ENCODE measurements around the gene RTN4.

RTN4 gene

GRCh38 chr2:55019526-55020258 is 30.6 kb downstream of the RTN4 start:
- DNase-seq (ENCODE audit: extremely low read depth, low read depth): no peak
- no peak for TF ChIP-seq CTCF (IDR thresholded peaks at IDR 0.05; ENCODE audit: low read depth, low read length)

GRCh38 chr2:55018619-55019018 is 31.6 kb downstream of the RTN4 start:
- DNase-seq (ENCODE audit: extremely low read depth, low read depth): no peak
- TF ChIP-seq CTCF (IDR thresholded peaks at IDR 0.05; ENCODE audit: low read depth, low read length): no peak

- no peak for DNase-seq (ENCODE audit: extremely low read depth, low read depth)
- TF ChIP-seq CTCF (IDR thresholded peaks at IDR 0.05; ENCODE audit: low read depth, low read length): no peak
Observed at GRCh38 chr2:55017880-55018279, 32.4 kb downstream of the RTN4 start.

- no peak for TF ChIP-seq CTCF (IDR thresholded peaks at IDR 0.05; ENCODE audit: low read depth, low read length)
- DNase-seq (ENCODE audit: extremely low read depth, low read depth): no peak
Observed at GRCh38 chr2:55017428-55017827, 32.8 kb downstream of the RTN4 start.

- peak; percentile 73 for TF ChIP-seq CTCF (IDR thresholded peaks at IDR 0.05; ENCODE audit: low read depth, low read length)
- DNase-seq (ENCODE audit: extremely low read depth, low read depth): peak; percentile 70
Observed at GRCh38 chr2:55014962-55015939, 35.0 kb downstream of the RTN4 start.

- peak; percentile 4; the same call in 1 of the 2 replicates for TF ChIP-seq CTCF (IDR thresholded peaks at IDR 0.05; ENCODE audit: low read depth, low read length)
- DNase-seq (ENCODE audit: extremely low read depth, low read depth): no peak
Observed at GRCh38 chr2:55013936-55014335, 36.3 kb downstream of the RTN4 start.
